Tongue (tissue), 3 donors: ENCODE results near the gene UBE2J2. TPM values are rescaled to one million over a fixed set of nuclear protein-coding genes. Genes with fewer than 3 reads are reported as not detected.

ENCODE experiments used
- DNase-seq: peaks from one replicate; pipeline ENCODE4 v3.0.0-alpha.2; 2015
- small RNA-seq: library from RNA; depleted of rRNA; stranded (forward); fragments of <200 nt; gene quantifications from one replicate; pipeline ENCODE3, GENCODE V24; 2014; ENCODE audit warnings: low replicate concordance
- total RNA-seq: library from RNA; depleted of rRNA; stranded (reverse); fragments of >200 nt; gene quantifications from one replicate; pipeline ENCODE4 v1.2.3, GENCODE V29; 2014

UBE2J2 gene
- total RNA-seq, 1 donor from 2014 or later = 34.6 TPM

GRCh38 chr1:1211541-1212441 is 61.9 kb downstream of the UBE2J2 start:
- DNase-seq = no peak

GRCh38 chr1:1210726-1211540 is 62.7 kb downstream of the UBE2J2 start:
- DNase-seq = no peak

DNA sequence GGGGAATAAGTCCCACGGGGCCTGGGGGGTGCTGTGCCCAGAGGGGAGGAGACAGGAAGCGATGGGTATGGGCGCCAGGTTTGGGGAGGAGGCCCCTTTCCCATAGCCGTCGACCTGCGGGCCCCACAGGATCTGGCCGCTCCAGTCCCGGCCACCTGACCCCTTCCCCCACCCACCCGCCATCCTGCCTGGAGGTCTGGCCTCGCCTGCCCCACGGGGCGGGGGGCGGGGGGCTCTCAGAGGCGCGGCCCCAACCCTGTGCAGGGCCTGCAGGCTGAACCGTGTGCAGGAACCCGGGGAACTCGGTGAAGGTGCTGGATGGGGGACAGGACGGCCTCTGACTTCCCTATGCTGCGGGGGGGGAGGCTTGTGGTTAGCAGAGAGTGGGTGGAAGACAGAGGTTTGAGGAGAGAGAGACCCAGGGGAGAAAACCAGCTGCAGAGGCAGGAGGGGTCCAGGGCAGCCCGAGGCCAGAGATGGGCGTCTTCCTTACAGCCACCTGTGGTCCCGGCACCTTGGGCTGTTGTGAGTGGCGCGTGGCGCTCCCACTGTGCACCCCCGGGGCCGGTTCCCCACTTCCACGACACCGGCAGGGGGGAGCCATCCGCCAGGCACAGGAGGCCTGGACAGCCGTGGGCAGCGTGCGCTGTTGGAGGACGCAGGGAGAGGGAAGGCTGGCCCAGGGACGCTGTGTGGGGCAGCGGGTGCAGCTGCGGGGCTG is 64.8 kb downstream of the UBE2J2 start:
- DNase-seq = no peak

DNA sequence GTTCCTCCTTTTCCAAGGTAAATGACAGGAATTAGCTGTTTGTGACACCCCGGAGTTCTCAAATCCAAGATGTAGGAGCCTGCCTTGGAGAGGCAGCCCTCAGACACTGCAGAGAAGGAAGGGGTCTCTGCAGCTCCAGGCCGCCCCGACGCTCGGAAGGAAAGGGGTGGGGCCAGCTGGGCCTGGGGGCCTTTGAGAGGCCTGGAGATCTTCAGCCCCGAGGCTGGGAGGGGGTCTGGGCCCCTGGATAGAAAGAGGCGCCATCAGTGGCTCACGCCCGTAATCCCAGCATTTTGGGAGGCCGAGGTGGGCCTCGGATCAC is 66.1 kb downstream of the UBE2J2 start:
- DNase-seq = no peak

- DNase-seq = no peak
Observed at GRCh38 chr1:1206966-1207531, 66.6 kb downstream of the UBE2J2 start.

- DNase-seq = peak; percentile 45
Observed at GRCh38 chr1:1206376-1206965, 67.2 kb downstream of the UBE2J2 start, which contains the start of gene TNFRSF18. TNFRSF18 (minus strand) TSS chr1:1206592; CDS start chr1:1206571, 21 bp downstream.

DNA sequence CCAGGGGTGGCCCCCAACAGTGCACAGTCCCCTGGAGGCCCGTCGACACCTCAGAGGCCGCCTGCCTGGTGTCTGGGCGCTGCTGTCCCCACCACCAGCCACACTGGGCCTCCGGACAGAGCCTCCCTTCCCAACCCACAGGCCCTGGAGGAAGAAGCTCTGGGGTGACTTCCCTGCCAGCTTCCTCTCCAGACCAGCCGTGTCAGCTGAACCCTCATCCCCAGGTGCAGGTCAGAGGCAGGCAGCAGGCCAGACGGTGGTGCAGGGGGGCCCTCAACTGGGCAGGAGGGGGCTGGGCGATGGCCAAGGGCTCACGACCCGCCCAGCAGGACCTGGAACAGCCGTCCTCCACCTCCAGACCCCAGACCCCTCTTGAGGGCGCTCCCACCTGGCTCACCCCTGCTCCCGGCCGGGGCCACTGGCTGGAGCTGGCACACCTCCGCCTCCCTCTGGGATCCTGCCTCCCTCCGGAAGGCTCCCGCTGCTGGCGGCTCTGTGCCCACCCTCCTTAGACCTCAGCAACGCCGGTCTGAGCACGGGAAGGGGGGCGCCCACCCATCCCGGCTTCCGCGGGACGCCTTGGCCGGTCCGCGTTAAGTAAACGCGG is 67.8 kb downstream of the UBE2J2 start:
- no peak for DNase-seq

DNA sequence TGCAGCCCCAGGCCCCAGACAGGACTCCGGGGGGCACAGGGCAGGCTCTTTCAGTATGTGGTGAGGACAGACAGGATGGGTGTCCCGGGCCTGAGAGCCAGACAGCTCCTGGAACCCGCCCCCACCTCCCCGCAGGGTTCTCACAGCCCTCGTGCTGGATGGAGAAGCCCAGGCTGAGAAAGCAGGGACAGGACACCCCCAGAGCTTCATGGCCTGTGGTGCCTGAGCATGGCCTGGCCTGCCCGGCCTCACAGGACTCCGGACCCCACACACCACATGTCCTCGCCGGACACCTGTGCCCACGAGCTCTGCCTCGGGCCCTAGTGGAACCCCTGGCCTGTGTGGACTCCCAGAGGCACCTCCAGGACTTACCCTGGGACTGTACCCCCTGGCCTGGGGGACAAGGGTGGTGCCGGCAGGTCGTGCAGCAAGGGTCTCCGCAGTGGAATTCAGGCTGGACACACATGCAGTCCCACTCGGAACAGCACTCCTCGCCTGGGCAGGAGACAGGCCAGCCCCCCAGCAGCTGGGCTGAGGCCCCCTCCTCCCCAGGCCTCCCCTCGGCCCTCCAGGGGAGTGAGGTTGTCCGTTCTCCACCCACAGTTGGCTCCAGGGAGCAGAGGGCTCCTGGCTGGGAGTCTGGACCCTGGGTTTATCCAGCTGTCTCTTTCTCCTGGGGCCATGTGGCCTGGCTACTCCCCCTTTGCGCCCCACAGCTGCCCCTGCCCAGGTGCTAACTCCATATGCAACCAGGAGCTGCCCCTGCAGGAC is 68.5 kb downstream of the UBE2J2 start:
- no peak for DNase-seq

GRCh38 chr1:1204425-1204920 is 69.2 kb downstream of the UBE2J2 start:
- no peak for DNase-seq

Small RNA genes lying within 50 kb of the gene (small RNA-seq; reads per million reads assigned to genes)
- gene MIR6726 = not detected

Other genes starting within 250 kb of the UBE2J2 start
- 0.62 TPM for gene RNF223, start 199.5 kb downstream of the UBE2J2 start, total RNA-seq
- 3.8 TPM for gene C1orf159, start 157.8 kb downstream of the UBE2J2 start, total RNA-seq
- 0.41 TPM for gene TTLL10, start 100.0 kb downstream of the UBE2J2 start, total RNA-seq
- gene TNFRSF18, start 67.3 kb downstream of the UBE2J2 start, total RNA-seq = 3.0 TPM
- gene TNFRSF4, start 59.7 kb downstream of the UBE2J2 start, total RNA-seq = 2.9 TPM
- 69.1 TPM for gene SDF4, start 41.9 kb downstream of the UBE2J2 start, total RNA-seq
- gene B3GALT6, start 41.6 kb downstream of the UBE2J2 start, total RNA-seq = 16.5 TPM
- 6.3 TPM for gene C1QTNF12, start 27.1 kb downstream of the UBE2J2 start, total RNA-seq
- 4.8 TPM for gene SCNN1D, start 6.6 kb upstream of the UBE2J2 start, total RNA-seq
- 73.3 TPM for gene ACAP3, start 34.1 kb upstream of the UBE2J2 start, total RNA-seq
- 15.1 TPM for gene PUSL1, start 34.7 kb upstream of the UBE2J2 start, total RNA-seq
- 61.5 TPM for gene INTS11, start 50.8 kb upstream of the UBE2J2 start, total RNA-seq
- 17.5 TPM for gene CPTP, start 50.9 kb upstream of the UBE2J2 start, total RNA-seq
- gene TAS1R3, start 57.4 kb upstream of the UBE2J2 start, total RNA-seq = 1.9 TPM
- 82.8 TPM for gene DVL1, start 75.6 kb upstream of the UBE2J2 start, total RNA-seq
- 95.3 TPM for gene MXRA8, start 84.7 kb upstream of the UBE2J2 start, total RNA-seq
- 75.3 TPM for gene AURKAIP1, start 101.4 kb upstream of the UBE2J2 start, total RNA-seq
- gene CCNL2, start 125.5 kb upstream of the UBE2J2 start, total RNA-seq = 174 TPM
- gene MRPL20, start 133.4 kb upstream of the UBE2J2 start, total RNA-seq = 101 TPM
- 13.4 TPM for gene ANKRD65, start 147.4 kb upstream of the UBE2J2 start, total RNA-seq
- gene VWA1, start 161.8 kb upstream of the UBE2J2 start, total RNA-seq = 39.3 TPM
- gene ATAD3C, start 175.8 kb upstream of the UBE2J2 start, total RNA-seq = 1.3 TPM
- gene ATAD3B, start 197.9 kb upstream of the UBE2J2 start, total RNA-seq = 10.5 TPM
- gene ATAD3A, start 238.3 kb upstream of the UBE2J2 start, total RNA-seq = 21.3 TPM